Fibroblast of villous mesenchyme (primary cell): ENCODE measurements around the gene UQCR11. TPM values are rescaled to one million over a fixed set of nuclear protein-coding genes. Genes with fewer than 3 reads are reported as not detected.

ENCODE experiments used
- DNase-seq: peaks from one replicate; pipeline ENCODE4 v3.0.0-alpha.2; 2010; ENCODE audit warnings: low read depth
- H3K4me3 ChIP-seq: 2 replicates; pipeline ENCODE4 v1.5.1; 2011; ENCODE audit warnings: low read depth, mild to moderate bottlenecking, low read length
- total RNA-seq: library from RNA; depleted of rRNA; stranded (reverse); fragments of >200 nt; gene quantifications from 2 replicates; pipeline ENCODE4 v1.2.3, GENCODE V29; 2012
- TF ChIP-seq, protein P1 (sequence below): IDR thresholded peaks from 2 replicates; pipeline ENCODE4 v1.5.1; 2012; ENCODE audit warnings: low read depth, mild to moderate bottlenecking, low read length; ENCODE audit not compliant: insufficient read depth

UQCR11 gene
- total RNA-seq, 1 donor: 53.5 TPM

- DNase-seq: no peak
These were observed 35.3 kb downstream of the UQCR11 start for GRCh38 chr19:1569997-1570396.

DNA sequence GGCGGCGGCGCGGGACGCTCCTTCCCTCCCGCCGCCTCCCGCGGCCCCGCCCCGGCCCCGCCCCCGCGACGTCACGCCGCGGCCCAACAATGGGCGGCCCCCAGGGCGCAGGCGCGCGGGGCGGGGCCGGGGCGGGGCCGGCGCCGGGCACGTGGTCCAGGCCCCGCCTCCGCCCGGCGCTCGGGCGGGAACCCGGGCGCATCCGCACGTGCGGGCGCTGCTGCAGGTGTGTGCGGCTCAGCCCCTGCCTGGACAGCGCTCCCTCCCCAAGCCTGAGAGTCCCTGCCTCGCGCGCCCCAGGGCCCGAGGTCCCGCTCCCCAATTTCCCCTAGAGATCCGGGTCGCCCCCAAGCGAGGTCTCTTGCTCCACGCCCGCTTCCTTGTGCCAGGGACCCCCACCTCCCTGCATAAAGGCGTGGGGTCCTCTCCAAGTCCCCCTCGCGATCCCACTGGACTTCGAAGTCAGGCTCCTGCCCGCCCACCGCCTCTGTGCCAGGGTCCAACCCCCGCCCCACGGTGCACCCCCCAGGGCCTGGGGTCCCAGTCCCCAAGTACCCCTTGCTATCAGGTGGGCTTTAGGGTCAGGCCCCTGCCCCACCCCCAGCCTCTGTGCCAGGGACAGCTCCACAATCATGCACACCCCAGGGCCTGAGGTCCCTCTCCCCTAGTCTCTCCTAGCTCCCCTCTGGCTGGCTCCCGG lies 36.8 kb downstream of the UQCR11 start, which contains the start of gene MEX3D:
Gene MEX3D, minus strand, starts transcription at position 6 of the 700 bp plus-strand sequence. CDS start 267 bp downstream, outside the sequence.
- peak; percentile 64 for DNase-seq
- TF ChIP-seq, protein P1, sequence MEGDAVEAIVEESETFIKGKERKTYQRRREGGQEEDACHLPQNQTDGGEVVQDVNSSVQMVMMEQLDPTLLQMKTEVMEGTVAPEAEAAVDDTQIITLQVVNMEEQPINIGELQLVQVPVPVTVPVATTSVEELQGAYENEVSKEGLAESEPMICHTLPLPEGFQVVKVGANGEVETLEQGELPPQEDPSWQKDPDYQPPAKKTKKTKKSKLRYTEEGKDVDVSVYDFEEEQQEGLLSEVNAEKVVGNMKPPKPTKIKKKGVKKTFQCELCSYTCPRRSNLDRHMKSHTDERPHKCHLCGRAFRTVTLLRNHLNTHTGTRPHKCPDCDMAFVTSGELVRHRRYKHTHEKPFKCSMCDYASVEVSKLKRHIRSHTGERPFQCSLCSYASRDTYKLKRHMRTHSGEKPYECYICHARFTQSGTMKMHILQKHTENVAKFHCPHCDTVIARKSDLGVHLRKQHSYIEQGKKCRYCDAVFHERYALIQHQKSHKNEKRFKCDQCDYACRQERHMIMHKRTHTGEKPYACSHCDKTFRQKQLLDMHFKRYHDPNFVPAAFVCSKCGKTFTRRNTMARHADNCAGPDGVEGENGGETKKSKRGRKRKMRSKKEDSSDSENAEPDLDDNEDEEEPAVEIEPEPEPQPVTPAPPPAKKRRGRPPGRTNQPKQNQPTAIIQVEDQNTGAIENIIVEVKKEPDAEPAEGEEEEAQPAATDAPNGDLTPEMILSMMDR: no peak
- peak within 1 kb of the TSS; percentile 73 for H3K4me3 ChIP-seq

More at GRCh38 chr19:1569997-1570396, 35.3 kb downstream of the UQCR11 start:
- TF ChIP-seq, protein P1: no peak
- H3K4me3 ChIP-seq: no peak overlapping the region

- H3K4me3 ChIP-seq: peak overlapping the region; percentile 73
These were observed 37.4 kb downstream of the UQCR11 start for GRCh38 chr19:1567848-1568227.

GRCh38 chr19:1567116-1567847 lies 38.0 kb downstream of the UQCR11 start:
- peak overlapping the region; percentile 73 for H3K4me3 ChIP-seq
- TF ChIP-seq, protein P1: no peak
- DNase-seq: peak; percentile 8

More at GRCh38 chr19:1567848-1568227, 37.4 kb downstream of the UQCR11 start:
- DNase-seq: no peak
- TF ChIP-seq, protein P1: no peak

- TF ChIP-seq, protein P1: no peak
- peak; percentile 78 for DNase-seq
- H3K4me3 ChIP-seq: peak overlapping the region; percentile 73
These were observed 38.7 kb downstream of the UQCR11 start for GRCh38 chr19:1566392-1567115.

- H3K4me3 ChIP-seq: no peak overlapping the region
- DNase-seq: no peak
- TF ChIP-seq, protein P1: no peak
These were observed 42.0 kb downstream of the UQCR11 start for GRCh38 chr19:1563251-1563650.
